NK-92 (cell line): ENCODE data around the gene TTC38.

Experiments
- DNase-seq: peaks from one replicate; lab custom pipeline; 2025; ENCODE audit not compliant: unreplicated experiment; lab: John Stamatoyannopoulos, UW

The TTC38 gene

GRCh38 chr22:46327691-46328465 lies 60.1 kb downstream of the TTC38 start:
- DNase-seq = no peak

- no peak for DNase-seq
Measured at GRCh38 chr22:46328797-46329196, 61.0 kb downstream of the TTC38 start.

- DNase-seq = no peak
Measured at GRCh38 chr22:46329616-46330015, 61.8 kb downstream of the TTC38 start.

- no peak for DNase-seq
Measured at GRCh38 chr22:46330426-46330825, 62.6 kb downstream of the TTC38 start.

GRCh38 chr22:46331496-46331895 lies 63.7 kb downstream of the TTC38 start:
- no peak for DNase-seq

GRCh38 chr22:46335201-46336118 lies 67.7 kb downstream of the TTC38 start, which contains the start of gene TRMU:
Gene TRMU, plus strand, starts transcription at chr22:46335714. Its CDS starts 51 bp downstream, at chr22:46335765.
- no peak for DNase-seq

- no peak for DNase-seq
Measured at GRCh38 chr22:46336119-46337078, 68.6 kb downstream of the TTC38 start.

GRCh38 chr22:46337870-46338269 lies 70.1 kb downstream of the TTC38 start:
- no peak for DNase-seq

- no peak for DNase-seq
Measured at GRCh38 chr22:46338636-46339035, 70.8 kb downstream of the TTC38 start.

GRCh38 chr22:46339956-46340355 lies 72.1 kb downstream of the TTC38 start:
- DNase-seq = no peak

- DNase-seq = no peak
Measured at GRCh38 chr22:46340676-46341075, 72.9 kb downstream of the TTC38 start.
